GM23248 (cell line): ENCODE measurements around the gene ATP6V1C2.

Source experiments
- EZH2 ChIP-seq: fragments of 200-600 bp; sonication (generic); IDR thresholded peaks from 2 replicates; pipeline ENCODE4 v1.6.1; 2018; ENCODE audit warnings: antibody characterized with exemption, mild to moderate bottlenecking; ENCODE audit not compliant: insufficient read depth, poor library complexity, severe bottlenecking
- EZH2phosphoT487 ChIP-seq: fragments of 200-600 bp; sonication (generic); IDR thresholded peaks from 2 replicates; pipeline ENCODE4 v1.6.1; 2018; ENCODE audit warnings: antibody characterized with exemption, moderate library complexity, mild to moderate bottlenecking, low read depth; ENCODE audit not compliant: insufficient read depth

DNA sequence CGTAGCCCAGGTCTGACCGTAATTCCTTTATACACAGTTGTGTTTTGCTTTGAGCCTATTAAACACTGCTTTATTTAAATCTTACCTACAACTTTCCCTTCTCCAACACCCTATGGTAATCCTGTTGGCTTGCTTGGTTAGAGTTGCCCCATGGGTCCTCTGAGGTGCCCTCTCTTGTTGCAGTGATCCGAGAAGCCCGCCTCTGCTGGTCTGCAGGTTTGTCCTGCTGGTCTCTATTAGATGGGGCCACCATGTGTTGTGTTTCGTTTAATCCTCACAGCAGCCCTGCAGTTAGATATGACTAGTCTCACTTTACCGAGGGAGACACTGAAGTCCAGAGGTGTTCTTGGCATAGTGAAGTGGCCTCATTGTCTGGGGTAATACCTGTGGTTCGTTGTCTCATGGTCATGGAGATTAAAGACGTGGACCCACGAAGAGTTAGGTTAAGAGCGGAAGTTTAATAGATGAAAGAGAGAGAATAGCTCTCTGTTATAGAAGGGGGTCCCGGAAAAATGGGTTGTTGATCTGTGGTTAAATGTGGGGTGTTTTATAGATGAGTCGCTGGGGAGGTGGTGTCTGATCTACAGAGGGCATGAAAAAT lies 98.4 kb downstream of the ATP6V1C2 start:
- TF ChIP-seq EZH2 (no peak), EZH2phosphoT487 (no peak)
